Measurements from ENCODE around the gene MGAT4D.
"Not testable (repeated sequence)": the region's sequence is repeated elsewhere in the genome, so short reads cannot be mapped to it uniquely, and the experiment has no call there.

Gene MGAT4D

GRCh38 chr4:140497747-140498636, at the start of gene MGAT4D:
TSS of gene MGAT4D (minus strand) at chr4:140498293. CDS start at chr4:140498222, 71 bp downstream.
- no peak for DNase-seq

- DNase-seq: no peak
Observed at GRCh38 chr4:140533951-140534480, 35.9 kb upstream of the MGAT4D start.

- no peak for DNase-seq
Observed at GRCh38 chr4:140529434-140529833, 31.3 kb upstream of the MGAT4D start.

- peak; percentile 87 to 96 for DNase-seq
Observed at GRCh38 chr4:140523857-140524742, 26.0 kb upstream of the MGAT4D start, which contains the start of gene ELMOD2. TSS of gene ELMOD2 (plus strand) at chr4:140524168. CDS start at chr4:140525429, 1,261 bp downstream.

GRCh38 chr4:140523370-140523856, 25.3 kb upstream of the MGAT4D start:
- DNase-seq: no peak

- no peak for DNase-seq
Observed at GRCh38 chr4:140515423-140515822, 17.3 kb upstream of the MGAT4D start.

GRCh38 chr4:140513765-140514164, 15.7 kb upstream of the MGAT4D start:
- DNase-seq: not testable (repeated sequence)

GRCh38 chr4:140504261-140504660, 6.2 kb upstream of the MGAT4D start:
- no peak for DNase-seq

GRCh38 chr4:140499391-140499790, 1.3 kb upstream of the MGAT4D start:
- no peak for DNase-seq

GRCh38 chr4:140497405-140497746, 717 bp downstream of the MGAT4D start:
- DNase-seq: no peak

GRCh38 chr4:140485939-140486338, 12.2 kb downstream of the MGAT4D start:
- DNase-seq: no peak

- no peak for DNase-seq
Observed at GRCh38 chr4:140483445-140483844, 14.6 kb downstream of the MGAT4D start.

GRCh38 chr4:140472156-140472555, 25.9 kb downstream of the MGAT4D start:
- DNase-seq: no peak

- DNase-seq: no peak
Observed at GRCh38 chr4:140469791-140470733, 28.0 kb downstream of the MGAT4D start.

- no peak for DNase-seq
Observed at GRCh38 chr4:140466146-140466545, 31.9 kb downstream of the MGAT4D start.

- DNase-seq: no peak
Observed at GRCh38 chr4:140463614-140464013, 34.5 kb downstream of the MGAT4D start.

- DNase-seq: no peak
Observed at GRCh38 chr4:140463182-140463581, 34.9 kb downstream of the MGAT4D start.

- no peak for DNase-seq
Observed at GRCh38 chr4:140450352-140450751, 47.7 kb downstream of the MGAT4D start.

GRCh38 chr4:140448830-140449229, 49.3 kb downstream of the MGAT4D start:
- DNase-seq: no peak

GRCh38 chr4:140448162-140448561, 49.9 kb downstream of the MGAT4D start:
- no peak for DNase-seq

- not testable (repeated sequence) for DNase-seq
Observed at GRCh38 chr4:140444347-140444746, 53.7 kb downstream of the MGAT4D start.

GRCh38 chr4:140439644-140440142, 58.4 kb downstream of the MGAT4D start:
- DNase-seq: no peak
